ENCODE measurements around the gene PRR5L.
"Not testable (repeated sequence)": the region's sequence is repeated elsewhere in the genome, so short reads cannot be mapped to it uniquely, and the experiment has no call there.

DNA sequence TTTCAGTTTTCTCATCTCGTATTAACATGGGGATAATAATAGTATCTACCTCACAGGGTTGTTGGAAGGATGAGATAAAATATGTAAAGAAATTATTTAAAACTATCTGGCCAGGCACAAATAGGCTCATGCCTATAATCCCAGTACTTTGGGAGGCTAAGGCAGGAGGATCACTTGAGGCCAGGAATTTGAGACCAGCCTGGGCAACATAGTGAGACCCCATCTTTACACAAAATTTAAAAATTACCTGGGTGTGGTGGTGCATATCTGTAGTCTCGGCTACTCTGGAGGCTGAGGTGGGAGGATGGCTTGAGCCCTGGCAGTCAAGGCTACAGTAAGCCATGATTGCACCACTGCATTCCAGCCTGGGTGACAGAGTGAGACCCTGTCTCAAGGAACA lies 215.0 kb downstream of the PRR5L start:
- not testable (repeated sequence) for TF ChIP-seq POLR2A, POLR2AphosphoS5, EP300 (IDR thresholded peaks at IDR 0.05)
- TF ChIP-seq, protein P1, sequence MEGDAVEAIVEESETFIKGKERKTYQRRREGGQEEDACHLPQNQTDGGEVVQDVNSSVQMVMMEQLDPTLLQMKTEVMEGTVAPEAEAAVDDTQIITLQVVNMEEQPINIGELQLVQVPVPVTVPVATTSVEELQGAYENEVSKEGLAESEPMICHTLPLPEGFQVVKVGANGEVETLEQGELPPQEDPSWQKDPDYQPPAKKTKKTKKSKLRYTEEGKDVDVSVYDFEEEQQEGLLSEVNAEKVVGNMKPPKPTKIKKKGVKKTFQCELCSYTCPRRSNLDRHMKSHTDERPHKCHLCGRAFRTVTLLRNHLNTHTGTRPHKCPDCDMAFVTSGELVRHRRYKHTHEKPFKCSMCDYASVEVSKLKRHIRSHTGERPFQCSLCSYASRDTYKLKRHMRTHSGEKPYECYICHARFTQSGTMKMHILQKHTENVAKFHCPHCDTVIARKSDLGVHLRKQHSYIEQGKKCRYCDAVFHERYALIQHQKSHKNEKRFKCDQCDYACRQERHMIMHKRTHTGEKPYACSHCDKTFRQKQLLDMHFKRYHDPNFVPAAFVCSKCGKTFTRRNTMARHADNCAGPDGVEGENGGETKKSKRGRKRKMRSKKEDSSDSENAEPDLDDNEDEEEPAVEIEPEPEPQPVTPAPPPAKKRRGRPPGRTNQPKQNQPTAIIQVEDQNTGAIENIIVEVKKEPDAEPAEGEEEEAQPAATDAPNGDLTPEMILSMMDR (IDR thresholded peaks at IDR 0.05) = not testable (repeated sequence)
